GM12873 (cell line): Measurements from ENCODE around the gene OPRPN.

Experiments used
- CTCF ChIP-seq: IDR thresholded peaks from 2 replicates; pipeline ENCODE4 v1.5.1; 2012; ENCODE audit warnings: low read depth, mild to moderate bottlenecking, moderate library complexity, low read length, control low read depth; ENCODE audit not compliant: insufficient read depth; ENCODE audit errors: missing control alignments

Gene OPRPN

DNA sequence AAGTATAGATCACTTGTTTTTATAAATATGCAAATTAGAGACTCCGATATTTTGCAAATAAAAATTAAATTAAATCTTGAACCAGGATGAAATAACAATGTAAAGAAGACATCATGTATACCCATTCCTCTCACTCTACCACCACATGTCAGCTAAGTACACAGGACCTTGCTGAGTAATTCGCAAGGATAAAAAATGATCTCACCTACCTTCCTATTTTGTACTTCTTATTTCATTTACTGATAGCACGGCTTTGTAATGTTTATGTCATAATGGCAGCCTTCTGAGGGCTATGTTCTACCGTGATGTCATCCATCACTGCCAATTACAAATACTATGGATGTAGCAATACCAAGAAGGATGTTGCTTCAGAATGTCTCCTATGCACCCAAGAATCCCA lies 25.8 kb upstream of the OPRPN start:
- TF ChIP-seq CTCF, result no peak

DNA sequence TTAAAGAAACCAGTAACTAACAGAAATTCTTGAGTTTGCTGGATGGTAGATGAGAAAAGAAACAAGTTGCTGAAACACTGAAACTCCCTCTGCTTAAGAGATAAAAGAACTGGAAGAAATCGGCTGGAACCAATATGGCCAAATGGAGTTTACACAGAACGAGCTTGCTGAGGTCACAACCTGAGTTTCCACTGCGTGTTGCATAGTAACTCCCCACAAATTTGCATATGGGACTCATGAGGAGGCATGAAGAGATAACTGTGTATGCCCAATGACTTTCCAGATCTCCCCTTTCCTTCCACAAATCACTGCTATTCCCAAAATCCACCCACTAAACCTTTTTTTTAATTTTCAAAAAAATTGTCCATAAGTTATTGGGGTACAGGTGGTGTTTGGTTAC lies 25.0 kb upstream of the OPRPN start:
- TF ChIP-seq CTCF, result no peak

- no peak for TF ChIP-seq CTCF
Observed at GRCh38 chr4:70380578-70380977, 17.2 kb upstream of the OPRPN start.

GRCh38 chr4:70382691-70383181 lies 15.0 kb upstream of the OPRPN start, which contains the start of gene SMR3B:
Gene SMR3B (plus strand): TSS chr4:70383131. CDS start chr4:70384511, 1,380 bp downstream.
- no peak for TF ChIP-seq CTCF

GRCh38 chr4:70392057-70392776 lies 5.5 kb upstream of the OPRPN start:
- TF ChIP-seq CTCF, result no peak

DNA sequence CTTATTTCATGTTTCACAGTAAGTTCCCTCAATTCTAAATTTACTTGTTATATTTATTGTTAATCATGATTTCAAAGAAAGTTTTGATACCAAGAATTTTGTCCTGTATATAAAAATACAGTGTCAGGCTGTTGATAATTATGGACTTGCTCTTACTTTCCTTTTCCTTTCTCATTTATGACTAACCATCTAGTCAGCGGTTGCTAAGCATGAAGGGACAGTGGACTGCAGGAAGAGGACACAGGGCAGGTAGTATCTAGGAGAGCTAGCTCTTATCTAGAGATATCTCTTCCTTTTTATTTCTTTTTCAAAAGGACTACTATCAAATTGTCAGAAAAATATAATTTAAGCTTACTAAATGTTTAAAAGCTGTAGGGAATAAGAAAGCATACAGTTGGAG lies 1.6 kb downstream of the OPRPN start:
- TF ChIP-seq CTCF, result no peak

GRCh38 chr4:70402762-70403161 lies 5.0 kb downstream of the OPRPN start:
- TF ChIP-seq CTCF, result no peak
